Activated CD8-positive, alpha-beta memory T cell treated with anti-CD3 and anti-CD28 coated beads, Interleukin-2, amount 50 U/mL, for 48 hours (primary cell): ENCODE results near the gene MPRIP.
"Not testable (repeated sequence)": the region's sequence is repeated elsewhere in the genome, so short reads cannot be mapped to it uniquely, and the experiment has no call there.

Experiments used
- DNase-seq: peaks from one replicate; pipeline ENCODE4 v3.0.0-alpha.2; 2020

Gene MPRIP

GRCh38 chr17:17130077-17130844 is 88.0 kb downstream of the MPRIP start:
- no peak for DNase-seq

GRCh38 chr17:17131839-17132238 is 89.6 kb downstream of the MPRIP start:
- no peak for DNase-seq

- DNase-seq = no peak
These were observed 90.5 kb downstream of the MPRIP start for GRCh38 chr17:17132746-17133145.

GRCh38 chr17:17134051-17134956 is 92.0 kb downstream of the MPRIP start:
- DNase-seq = no peak

DNA sequence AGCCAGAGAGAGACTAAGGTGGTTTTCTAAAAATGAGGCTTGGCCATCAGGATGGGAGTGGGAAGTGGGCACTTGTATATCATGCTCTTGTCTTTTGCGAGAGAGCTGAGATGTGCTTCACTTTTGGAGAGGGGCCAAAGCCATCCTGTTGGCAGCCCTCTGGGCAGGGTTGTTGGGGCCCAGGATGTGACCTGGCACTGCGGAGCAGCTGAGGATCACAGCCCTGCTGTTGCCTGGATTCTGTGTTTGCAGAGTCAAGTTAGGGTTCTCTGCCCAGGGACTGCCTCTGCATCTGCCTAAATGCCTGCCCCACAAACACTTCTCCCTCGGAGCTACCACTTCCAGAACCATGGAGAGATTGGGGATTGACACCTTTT is 92.7 kb downstream of the MPRIP start:
- DNase-seq = no peak

DNA sequence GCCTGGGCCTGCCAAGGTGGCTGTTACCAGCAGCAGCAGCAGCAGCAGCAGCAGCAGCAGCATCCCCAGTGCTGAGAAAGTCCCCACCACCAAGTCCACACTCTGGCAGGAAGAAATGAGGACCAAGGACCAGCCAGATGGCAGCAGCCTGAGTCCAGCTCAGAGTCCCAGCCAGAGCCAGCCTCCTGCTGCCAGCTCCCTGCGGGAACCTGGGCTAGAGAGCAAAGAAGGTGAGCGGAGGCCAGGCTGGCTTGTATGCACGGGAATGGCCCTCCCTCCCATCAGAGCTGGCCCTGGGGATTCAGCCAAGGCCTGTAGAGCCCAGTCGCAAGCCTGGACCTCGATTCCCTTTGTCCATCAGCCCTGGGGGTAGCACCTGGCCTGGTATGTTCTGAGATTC is 94.0 kb downstream of the MPRIP start:
- not testable (repeated sequence) for DNase-seq

DNA sequence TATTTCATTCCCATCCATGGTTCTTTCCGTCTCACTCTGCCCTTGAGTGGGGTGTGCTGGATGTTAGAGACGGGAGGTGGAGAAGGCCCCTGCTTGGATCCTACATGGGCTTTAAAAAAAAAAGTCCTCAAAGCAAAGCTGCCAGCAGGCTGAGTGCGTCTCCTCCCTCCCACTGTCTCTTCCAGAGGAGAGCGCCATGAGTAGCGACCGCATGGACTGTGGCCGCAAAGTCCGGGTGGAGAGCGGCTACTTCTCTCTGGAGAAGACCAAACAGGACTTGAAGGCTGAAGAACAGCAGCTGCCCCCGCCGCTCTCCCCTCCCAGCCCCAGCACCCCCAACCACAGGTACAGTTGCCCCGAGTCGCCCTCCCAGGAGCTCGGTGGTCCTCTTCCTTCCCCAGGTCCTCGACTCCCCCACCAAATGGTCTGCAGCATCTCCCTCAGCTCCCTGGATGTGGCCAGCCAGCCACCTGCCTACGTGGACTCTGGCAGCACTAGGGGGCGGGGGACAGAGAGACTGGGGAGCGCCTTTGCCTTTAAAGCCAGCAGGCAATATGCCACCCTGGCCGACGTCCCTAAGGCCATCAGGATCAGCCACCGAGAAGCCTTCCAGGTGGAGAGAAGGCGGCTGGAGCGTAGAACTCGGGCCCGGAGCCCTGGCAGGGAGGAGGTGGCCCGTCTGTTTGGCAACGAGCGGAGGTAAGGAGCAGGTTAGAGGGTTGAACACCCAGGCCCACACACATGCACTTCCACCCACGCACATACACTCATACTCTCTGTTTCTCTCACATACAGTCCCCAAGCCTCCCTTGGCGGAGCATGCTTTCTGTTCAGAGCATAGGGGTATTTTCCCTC is 95.7 kb downstream of the MPRIP start:
- DNase-seq = no peak

DNA sequence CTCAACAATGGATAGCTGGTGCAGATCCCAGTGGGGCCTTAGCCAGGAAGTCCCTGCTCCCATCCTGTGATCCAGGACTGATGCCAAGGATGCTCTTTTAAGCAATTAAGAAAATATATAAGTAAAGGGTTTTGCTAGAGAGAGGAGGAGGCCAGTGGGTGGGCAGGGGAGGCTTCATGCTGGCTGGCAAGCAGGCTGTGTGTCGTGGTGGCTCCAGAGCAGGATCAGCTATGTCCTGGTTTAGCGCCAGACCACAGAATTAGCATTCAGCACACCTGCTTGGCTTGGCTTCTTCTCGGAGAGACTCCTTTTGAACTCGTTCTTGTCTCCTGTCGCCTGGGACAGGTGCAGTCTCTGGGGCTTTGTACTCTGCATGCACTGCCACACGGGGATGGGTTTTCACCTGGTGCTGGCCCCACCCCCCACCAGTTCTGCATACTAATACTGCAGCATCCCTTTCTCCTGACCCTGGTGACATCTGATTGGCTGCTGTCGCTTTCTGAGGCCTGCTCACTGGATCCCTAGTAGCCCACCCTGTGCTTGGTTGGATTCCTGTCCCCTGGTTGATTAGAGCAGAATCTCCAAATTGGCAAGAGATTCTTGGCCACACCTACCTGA is 97.8 kb downstream of the MPRIP start:
- no peak for DNase-seq

- no peak for DNase-seq
These were observed 98.3 kb downstream of the MPRIP start for GRCh38 chr17:17140590-17140980.

DNA sequence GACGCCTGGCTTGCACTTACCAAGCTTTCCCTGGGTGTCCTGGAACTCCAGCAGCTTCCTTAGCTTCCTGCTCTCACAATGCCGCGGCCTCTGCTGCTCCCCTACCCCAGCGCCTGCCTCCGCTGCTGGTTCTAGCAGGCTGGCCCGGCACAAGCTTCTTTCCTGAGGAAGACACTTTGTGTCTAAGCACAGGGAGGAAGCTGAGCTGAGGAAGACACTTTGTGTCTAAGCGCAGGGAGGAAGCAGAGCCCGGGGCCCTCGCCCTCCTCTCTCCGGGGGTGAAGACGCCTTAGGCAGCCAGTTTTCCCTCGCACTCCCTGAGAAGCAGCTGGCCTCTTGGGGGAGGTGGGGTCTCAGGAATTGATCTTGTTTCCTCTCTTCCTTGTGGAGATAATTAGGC is 99.0 kb downstream of the MPRIP start:
- no peak for DNase-seq

DNA sequence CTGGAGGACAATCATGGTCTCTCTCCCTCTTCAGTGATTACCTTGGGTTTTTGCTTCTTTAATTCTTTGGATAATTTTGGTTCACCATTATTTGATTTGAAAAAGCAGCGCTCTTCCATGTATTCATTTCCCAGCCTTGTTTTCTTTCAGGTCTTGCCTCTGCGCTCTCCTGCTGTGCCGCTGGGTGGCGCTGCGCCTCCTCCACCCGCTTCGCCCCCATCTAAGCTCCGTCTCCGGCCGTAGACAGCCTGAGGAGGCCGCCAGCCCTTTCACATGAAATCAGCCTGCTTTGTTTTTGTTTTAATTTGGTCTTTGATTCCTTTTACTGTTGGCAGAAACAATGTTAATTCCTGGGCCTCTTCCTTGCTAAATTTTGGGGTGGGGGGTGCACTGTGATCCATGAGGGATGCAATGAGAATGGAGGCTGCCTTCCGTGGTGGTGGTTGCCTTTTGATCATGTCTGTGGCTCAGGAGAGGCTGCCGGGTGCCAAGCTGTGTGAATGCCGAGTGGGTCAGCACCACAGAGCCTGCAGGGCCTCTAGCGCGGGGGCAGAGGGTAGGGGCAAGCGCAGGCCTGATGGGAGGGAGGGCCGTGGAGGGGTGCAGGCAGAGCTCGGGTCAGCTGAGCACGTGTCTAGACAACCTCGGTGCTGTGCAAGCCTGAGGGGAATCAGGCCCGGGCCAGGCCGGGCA is 99.7 kb downstream of the MPRIP start:
- DNase-seq = peak; percentile 73

DNA sequence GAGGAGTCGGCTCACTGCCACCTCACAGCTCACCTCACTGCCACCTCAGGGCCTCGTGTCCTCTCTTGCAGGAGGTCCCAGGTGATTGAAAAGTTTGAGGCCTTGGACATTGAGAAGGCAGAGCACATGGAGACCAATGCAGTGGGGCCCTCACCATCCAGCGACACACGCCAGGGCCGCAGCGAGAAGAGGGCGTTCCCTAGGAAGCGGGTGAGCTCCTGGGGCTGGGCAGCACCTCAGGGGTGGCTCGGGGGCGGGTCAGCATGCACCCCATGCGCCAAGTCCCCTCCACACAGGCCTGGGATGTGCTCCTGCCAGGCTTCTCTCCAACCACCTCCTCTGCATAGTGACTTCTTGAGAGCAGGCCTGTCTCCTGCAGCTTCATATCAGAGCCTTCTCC is 100.3 kb downstream of the MPRIP start:
- no peak for DNase-seq

- no peak for DNase-seq
These were observed 101.2 kb downstream of the MPRIP start for GRCh38 chr17:17143501-17143900.

DNA sequence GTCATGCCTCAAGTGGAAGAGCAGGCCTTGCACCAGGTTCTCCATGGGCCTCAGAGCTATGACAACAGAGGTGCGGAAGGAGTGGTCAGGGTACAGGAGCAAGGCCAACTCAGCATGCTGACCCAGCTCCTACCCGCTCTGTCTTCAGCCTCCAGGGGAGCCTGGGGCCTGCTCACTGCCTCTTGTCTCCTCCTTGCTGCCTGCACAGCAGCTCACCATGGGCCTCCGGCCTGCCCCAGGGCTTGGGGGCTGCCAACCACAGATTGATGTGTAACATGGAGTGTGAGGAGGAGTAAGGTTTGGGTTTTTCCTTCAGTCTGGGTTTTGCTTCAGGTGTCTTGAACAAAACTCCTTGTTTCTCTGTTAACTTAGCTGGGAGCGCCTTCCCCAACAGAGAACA is 101.8 kb downstream of the MPRIP start:
- no peak for DNase-seq

DNA sequence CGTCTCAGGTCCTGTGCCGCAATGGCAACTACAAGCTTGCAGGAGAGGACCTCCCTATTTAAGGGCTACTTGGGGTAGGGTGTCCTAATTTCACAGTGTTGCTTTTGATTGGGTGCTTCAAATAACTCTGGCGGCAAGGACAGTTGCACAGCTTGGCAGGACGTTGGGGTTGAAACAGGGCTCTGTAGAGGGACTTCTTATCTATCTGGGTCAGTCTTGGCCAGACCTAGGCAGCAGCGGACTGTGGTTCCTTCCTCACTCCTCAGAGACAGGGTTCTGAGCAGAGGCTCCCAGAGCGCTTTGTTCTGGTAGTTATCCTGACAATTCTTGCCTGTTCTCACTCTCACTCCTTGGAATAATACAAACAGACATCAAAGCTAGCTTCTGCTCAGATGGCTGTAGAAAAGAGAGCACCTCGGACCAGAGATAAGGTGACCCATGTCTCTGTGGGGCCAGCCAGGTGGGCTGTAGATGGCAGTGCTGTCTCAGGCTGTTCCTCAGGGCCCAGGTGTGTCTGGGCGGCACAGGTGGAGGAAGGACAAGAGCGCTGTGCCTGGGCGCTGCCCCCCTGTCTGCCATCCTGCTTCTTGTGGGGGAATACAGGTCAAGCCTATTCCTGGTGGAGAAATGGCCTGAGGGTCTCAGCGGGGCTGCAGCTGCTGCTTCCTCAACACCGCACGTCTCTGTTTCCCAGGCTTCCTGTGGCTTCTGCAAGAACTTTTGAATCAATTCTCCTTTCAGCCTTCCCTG is 102.8 kb downstream of the MPRIP start:
- DNase-seq = no peak

DNA sequence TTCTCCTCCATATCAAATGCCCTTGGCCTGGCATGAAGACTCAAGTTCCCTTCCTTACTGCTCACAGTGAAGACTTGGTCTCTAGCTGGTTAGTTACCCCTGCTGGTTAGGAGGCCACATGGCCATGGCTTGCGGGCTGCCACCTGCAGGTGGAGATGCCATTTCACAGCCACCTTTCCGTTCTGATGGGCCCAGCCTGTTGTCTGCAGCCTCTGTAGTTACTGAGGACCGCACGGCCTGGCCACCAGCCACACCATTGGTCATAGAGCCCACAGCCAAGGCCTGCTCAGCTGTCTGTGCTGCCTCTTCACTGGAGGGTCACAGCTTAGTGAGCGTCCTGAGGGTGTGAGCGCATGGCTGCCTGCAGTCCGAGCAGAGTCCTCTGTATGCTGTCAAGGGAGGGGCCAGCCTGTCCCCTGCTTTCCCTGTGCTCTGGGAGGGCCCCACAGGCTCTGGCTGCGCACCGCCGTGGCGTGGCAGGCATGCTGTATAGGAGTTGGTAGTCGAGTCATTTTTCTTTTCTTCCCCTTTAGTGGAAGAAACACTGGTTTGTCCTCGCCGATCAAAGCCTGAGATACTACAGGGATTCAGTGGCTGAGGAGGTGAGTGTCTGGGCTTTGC is 104.6 kb downstream of the MPRIP start:
- no peak for DNase-seq

DNA sequence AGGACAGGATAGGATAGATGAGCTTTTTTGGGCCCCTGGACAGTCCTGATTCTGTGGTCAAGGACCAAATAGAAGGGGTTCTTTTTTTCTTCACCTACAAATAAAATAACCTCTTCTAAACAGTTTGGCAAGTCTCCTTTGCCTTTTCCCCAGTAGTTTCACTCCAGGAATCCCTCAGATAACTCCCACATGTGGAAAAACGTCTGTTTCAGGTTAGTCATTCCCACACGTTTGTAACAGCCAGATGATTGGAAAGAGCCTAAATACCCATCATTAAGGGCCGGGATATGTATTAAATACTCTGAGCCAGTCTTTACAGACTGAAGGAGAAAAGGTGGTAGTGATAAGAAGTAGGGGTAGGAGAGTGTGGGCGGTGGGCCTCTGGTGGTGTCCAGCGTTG is 105.6 kb downstream of the MPRIP start:
- DNase-seq = no peak

DNA sequence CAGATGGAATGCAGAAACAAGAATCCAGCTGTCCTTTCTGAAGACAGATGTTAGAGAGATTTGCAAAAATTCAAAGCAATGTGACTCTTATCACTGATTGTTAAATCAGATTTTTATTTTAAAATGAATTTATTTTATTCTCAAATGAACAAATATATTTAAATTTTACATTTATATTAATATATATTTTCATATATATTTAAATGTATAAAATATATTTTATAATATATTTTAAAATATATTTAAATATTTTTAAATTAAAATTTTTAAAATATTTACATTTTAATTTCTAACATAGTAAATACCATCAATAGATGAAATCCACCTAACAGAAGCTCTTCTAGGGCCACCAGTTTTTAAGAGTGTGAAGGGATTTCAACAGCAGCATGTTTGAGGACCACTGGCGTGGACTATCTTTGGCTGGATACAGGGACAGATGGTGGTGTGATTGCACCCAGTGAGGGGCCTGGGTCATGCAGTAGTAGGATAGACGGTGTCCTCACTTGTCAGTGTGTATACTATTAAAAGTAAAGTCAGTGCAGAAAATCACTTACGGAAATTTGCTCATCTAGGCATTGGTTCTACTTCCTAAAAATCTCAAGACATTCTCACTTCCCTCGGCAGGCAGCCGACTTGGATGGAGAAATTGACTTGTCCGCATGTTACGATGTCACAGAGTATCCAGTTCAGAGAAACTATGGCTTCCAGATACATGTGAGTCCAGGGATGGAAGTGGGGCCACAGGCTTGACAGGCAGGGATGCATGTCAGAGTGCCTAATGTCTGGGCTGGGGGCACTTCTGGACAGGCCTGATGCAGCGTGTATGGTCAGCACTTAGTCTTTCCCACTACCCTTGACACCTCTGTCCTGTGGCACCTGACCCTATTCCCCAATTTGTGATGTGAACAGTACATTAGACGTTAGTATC is 107.5 kb downstream of the MPRIP start:
- no peak for DNase-seq

GRCh38 chr17:17150448-17150800 is 108.2 kb downstream of the MPRIP start:
- no peak for DNase-seq

DNA sequence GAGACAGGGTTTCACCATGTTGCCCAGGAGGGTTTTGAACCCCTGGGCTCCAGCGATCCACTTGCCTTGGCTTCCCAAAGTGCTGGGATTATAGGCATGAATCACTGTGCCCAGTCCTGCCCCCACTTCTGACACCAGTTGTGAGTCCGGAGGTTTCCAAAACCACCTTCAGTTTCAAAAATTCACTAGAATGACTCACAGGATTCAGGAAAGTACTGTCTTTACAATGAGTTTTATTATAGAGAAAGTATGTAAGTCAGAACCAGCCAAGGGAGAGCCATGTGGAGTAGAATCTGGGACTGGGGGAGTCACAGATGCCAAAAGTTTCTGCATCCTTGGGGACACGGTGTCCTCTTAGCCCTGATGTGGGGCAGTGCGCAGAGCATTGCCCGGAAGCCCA is 108.8 kb downstream of the MPRIP start:
- no peak for DNase-seq
